ENCODE data around the gene TDRD9.

Gene TDRD9

GRCh38 chr14:104041430-104042104 lies 113.3 kb downstream of the TDRD9 start:
- TF ChIP-seq POLR2AphosphoS5 (IDR thresholded peaks at IDR 0.05; ENCODE audit: low read depth, low read length) (no peak), POLR2A (IDR thresholded peaks at IDR 0.05; ENCODE audit: low read depth, low read length) (no peak), TAF1 (IDR thresholded peaks at IDR 0.05; ENCODE audit: borderline replicate concordance, low read depth, low read length) (no peak)
- DNase-seq (ENCODE audit: insufficient read length), result no peak
- no peak for FAIRE-seq

- DNase-seq (ENCODE audit: insufficient read length), result no peak
- TF ChIP-seq POLR2A (IDR thresholded peaks at IDR 0.05; ENCODE audit: low read depth, low read length) (no peak), POLR2AphosphoS5 (IDR thresholded peaks at IDR 0.05; ENCODE audit: low read depth, low read length) (no peak), TAF1 (IDR thresholded peaks at IDR 0.05; ENCODE audit: borderline replicate concordance, low read depth, low read length) (no peak)
These were observed 115.8 kb downstream of the TDRD9 start for GRCh38 chr14:104044016-104044415.

GRCh38 chr14:104047761-104048160 lies 119.5 kb downstream of the TDRD9 start:
- no peak for DNase-seq (ENCODE audit: insufficient read length)
- FAIRE-seq, result no peak
- TF ChIP-seq POLR2AphosphoS5 (IDR thresholded peaks at IDR 0.05; ENCODE audit: low read depth, low read length) (no peak), TAF1 (IDR thresholded peaks at IDR 0.05; ENCODE audit: borderline replicate concordance, low read depth, low read length) (no peak), POLR2A (IDR thresholded peaks at IDR 0.05; ENCODE audit: low read depth, low read length) (no peak)

More at GRCh38 chr14:104044016-104044415, 115.8 kb downstream of the TDRD9 start:
- no peak for FAIRE-seq

- DNase-seq (ENCODE audit: insufficient read length) (no peak), FAIRE-seq (no peak)
- TF ChIP-seq TAF1 (IDR thresholded peaks at IDR 0.05; ENCODE audit: borderline replicate concordance, low read depth, low read length) (no peak), POLR2AphosphoS5 (IDR thresholded peaks at IDR 0.05; ENCODE audit: low read depth, low read length) (no peak), POLR2A (IDR thresholded peaks at IDR 0.05; ENCODE audit: low read depth, low read length) (no peak)
These were observed 120.7 kb downstream of the TDRD9 start for GRCh38 chr14:104048758-104049507.

- FAIRE-seq (no peak), DNase-seq (ENCODE audit: insufficient read length) (no peak)
- TF ChIP-seq POLR2A (IDR thresholded peaks at IDR 0.05; ENCODE audit: low read depth, low read length) (no peak), TAF1 (IDR thresholded peaks at IDR 0.05; ENCODE audit: borderline replicate concordance, low read depth, low read length) (no peak), POLR2AphosphoS5 (IDR thresholded peaks at IDR 0.05; ENCODE audit: low read depth, low read length) (no peak)
These were observed 121.5 kb downstream of the TDRD9 start for GRCh38 chr14:104049576-104050240.

- DNase-seq (ENCODE audit: insufficient read length) (no peak), FAIRE-seq (no peak)
These were observed 123.0 kb downstream of the TDRD9 start for GRCh38 chr14:104051092-104051813.

GRCh38 chr14:104054222-104054905 lies 126.1 kb downstream of the TDRD9 start:
- FAIRE-seq, result no peak
- no peak for DNase-seq (ENCODE audit: insufficient read length)
- no peak for TF ChIP-seq POLR2A (IDR thresholded peaks at IDR 0.05; ENCODE audit: low read depth, low read length)
- TF ChIP-seq POLR2AphosphoS5 (IDR thresholded peaks at IDR 0.05; ENCODE audit: low read depth, low read length), result no peak
- TF ChIP-seq TAF1 (IDR thresholded peaks at IDR 0.05; ENCODE audit: borderline replicate concordance, low read depth, low read length), result no peak

More at GRCh38 chr14:104051092-104051813, 123.0 kb downstream of the TDRD9 start:
- no peak for TF ChIP-seq POLR2A (IDR thresholded peaks at IDR 0.05; ENCODE audit: low read depth, low read length)
- no peak for TF ChIP-seq POLR2AphosphoS5 (IDR thresholded peaks at IDR 0.05; ENCODE audit: low read depth, low read length)
- no peak for TF ChIP-seq TAF1 (IDR thresholded peaks at IDR 0.05; ENCODE audit: borderline replicate concordance, low read depth, low read length)

GRCh38 chr14:104062281-104062680 lies 134.0 kb downstream of the TDRD9 start:
- FAIRE-seq, result no peak
- DNase-seq (ENCODE audit: insufficient read length), result no peak
- TF ChIP-seq POLR2AphosphoS5 (IDR thresholded peaks at IDR 0.05; ENCODE audit: low read depth, low read length) (no peak), POLR2A (IDR thresholded peaks at IDR 0.05; ENCODE audit: low read depth, low read length) (no peak), TAF1 (IDR thresholded peaks at IDR 0.05; ENCODE audit: borderline replicate concordance, low read depth, low read length) (no peak)

- FAIRE-seq (no peak), DNase-seq (ENCODE audit: insufficient read length) (no peak)
- TF ChIP-seq POLR2AphosphoS5 (IDR thresholded peaks at IDR 0.05; ENCODE audit: low read depth, low read length), result no peak
- no peak for TF ChIP-seq TAF1 (IDR thresholded peaks at IDR 0.05; ENCODE audit: borderline replicate concordance, low read depth, low read length)
- TF ChIP-seq POLR2A (IDR thresholded peaks at IDR 0.05; ENCODE audit: low read depth, low read length), result no peak
These were observed 135.7 kb downstream of the TDRD9 start for GRCh38 chr14:104064003-104064402.

GRCh38 chr14:104066279-104066678 lies 138.0 kb downstream of the TDRD9 start:
- no peak for TF ChIP-seq POLR2AphosphoS5 (IDR thresholded peaks at IDR 0.05; ENCODE audit: low read depth, low read length)
- no peak for TF ChIP-seq POLR2A (IDR thresholded peaks at IDR 0.05; ENCODE audit: low read depth, low read length)
- TF ChIP-seq TAF1 (IDR thresholded peaks at IDR 0.05; ENCODE audit: borderline replicate concordance, low read depth, low read length), result no peak
- no peak for DNase-seq (ENCODE audit: insufficient read length)
- FAIRE-seq, result no peak

All from GM12892 (cell line).